ENCODE measurements around the gene FGF14.

FGF14 gene

DNA sequence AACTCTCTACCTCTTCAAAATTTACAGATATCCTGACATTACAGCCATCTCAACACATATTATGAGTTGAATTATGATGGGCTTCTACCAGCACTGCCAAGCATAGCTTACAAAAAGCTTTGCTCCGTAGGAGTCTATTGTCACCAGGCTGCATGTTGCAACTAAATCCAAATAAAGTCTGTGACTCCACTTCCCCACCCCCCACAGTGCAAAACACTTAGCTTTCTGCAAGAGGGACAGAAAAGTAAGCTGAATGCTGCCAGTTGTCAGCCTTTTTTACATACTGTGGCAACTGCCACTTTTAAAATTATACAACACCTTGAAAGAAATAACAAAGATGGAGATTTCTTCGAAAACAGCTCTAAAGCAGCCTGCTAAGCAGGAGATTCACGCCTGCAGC lies 189.1 kb downstream of the FGF14 start:
- no peak overlapping the region for H2AK5ac ChIP-seq (ENCODE audit: low read length)
- H4K12ac ChIP-seq (ENCODE audit: low read depth, low read length), result no peak overlapping the region
- no peak overlapping the region for H3K18ac ChIP-seq (ENCODE audit: low read length)
- no peak for DNase-seq
- H3K14ac ChIP-seq (ENCODE audit: low read length), result no peak overlapping the region
- H3K27me3 ChIP-seq (ENCODE audit: insufficient read depth, low read length), result no peaks in the 10 kb centered on the region
- no CpG with 5 or more reads among the region's 3 CpGs for WGBS (ENCODE audit: extremely low coverage, insufficient coverage, insufficient read length)
- no peaks in the 10 kb centered on the region for H3K79me1 ChIP-seq (ENCODE audit: low read length)
- no peak overlapping the region for H3K4me3 ChIP-seq (ENCODE audit: low read depth, low read length)
- no peaks in the 10 kb centered on the region for H3K4me1 ChIP-seq (ENCODE audit: control insufficient read depth in 1 of 2, insufficient read depth in 2 of 2, low read length in 2 of 2)
- no peak overlapping the region for H3K4ac ChIP-seq (ENCODE audit: low read depth, low read length)
- H3K9ac ChIP-seq (ENCODE audit: low read length), result no peak overlapping the region
- no peak overlapping the region for H2AFZ ChIP-seq (ENCODE audit: insufficient read depth, low read length, poor library complexity)
- no peak overlapping the region for H4K91ac ChIP-seq (ENCODE audit: low read depth, low read length)
- no peak overlapping the region for H3K4me2 ChIP-seq (ENCODE audit: low read length)
- no peak overlapping the region for H4K8ac ChIP-seq (ENCODE audit: low read depth, low read length)
- H3K27ac ChIP-seq (ENCODE audit: low read depth, low read length), result no peak overlapping the region
- no peak overlapping the region for H2BK12ac ChIP-seq (ENCODE audit: low read length)
- no peaks in the 10 kb centered on the region for H3K36me3 ChIP-seq (ENCODE audit: control insufficient read depth in 1 of 2, insufficient read depth in 2 of 2, low read length in 2 of 2)
- H3K79me2 ChIP-seq (ENCODE audit: control insufficient read depth, insufficient read depth, low read length, poor library complexity), result no peaks in the 10 kb centered on the region
- H2BK5ac ChIP-seq (ENCODE audit: low read depth, low read length, poor library complexity), result no peak overlapping the region
- no peaks in the 10 kb centered on the region for H3K9me3 ChIP-seq (ENCODE audit: insufficient read depth, low read depth, low read length)
- no peak overlapping the region for H3K23ac ChIP-seq (ENCODE audit: low read length)
- H2BK120ac ChIP-seq (ENCODE audit: insufficient read depth, low read length, poor library complexity), result no peak overlapping the region

GRCh38 chr13:102208347-102208746 lies 193.5 kb downstream of the FGF14 start:
- H3K9me3 ChIP-seq (ENCODE audit: insufficient read depth, low read depth, low read length), result no peaks in the 10 kb centered on the region
- no peak overlapping the region for H3K27ac ChIP-seq (ENCODE audit: low read depth, low read length)
- no peak overlapping the region for H3K14ac ChIP-seq (ENCODE audit: low read length)
- no peak overlapping the region for H3K18ac ChIP-seq (ENCODE audit: low read length)
- H3K27me3 ChIP-seq (ENCODE audit: insufficient read depth, low read length), result no peaks in the 10 kb centered on the region
- no peak overlapping the region for H2BK120ac ChIP-seq (ENCODE audit: insufficient read depth, low read length, poor library complexity)
- no peaks in the 10 kb centered on the region for H3K36me3 ChIP-seq (ENCODE audit: control insufficient read depth in 1 of 2, insufficient read depth in 2 of 2, low read length in 2 of 2)
- H3K23ac ChIP-seq (ENCODE audit: low read length), result no peak overlapping the region
- no peak overlapping the region for H3K4me3 ChIP-seq (ENCODE audit: low read depth, low read length)
- H4K12ac ChIP-seq (ENCODE audit: low read depth, low read length), result no peak overlapping the region
- no peaks in the 10 kb centered on the region for H3K79me2 ChIP-seq (ENCODE audit: control insufficient read depth, insufficient read depth, low read length, poor library complexity)
- no peaks in the 10 kb centered on the region for H3K79me1 ChIP-seq (ENCODE audit: low read length)
- H2AFZ ChIP-seq (ENCODE audit: insufficient read depth, low read length, poor library complexity), result no peak overlapping the region
- no peak overlapping the region for H3K9ac ChIP-seq (ENCODE audit: low read length)
- no peak overlapping the region for H2BK5ac ChIP-seq (ENCODE audit: low read depth, low read length, poor library complexity)
- H4K91ac ChIP-seq (ENCODE audit: low read depth, low read length), result no peak overlapping the region
- no peak overlapping the region for H4K8ac ChIP-seq (ENCODE audit: low read depth, low read length)
- H3K4ac ChIP-seq (ENCODE audit: low read depth, low read length), result no peak overlapping the region
- H3K4me2 ChIP-seq (ENCODE audit: low read length), result no peak overlapping the region
- DNase-seq, result no peak
- H2BK12ac ChIP-seq (ENCODE audit: low read length), result no peak overlapping the region
- H2AK5ac ChIP-seq (ENCODE audit: low read length), result no peak overlapping the region
- H3K4me1 ChIP-seq (ENCODE audit: control insufficient read depth in 1 of 2, insufficient read depth in 2 of 2, low read length in 2 of 2), result no peaks in the 10 kb centered on the region

DNA sequence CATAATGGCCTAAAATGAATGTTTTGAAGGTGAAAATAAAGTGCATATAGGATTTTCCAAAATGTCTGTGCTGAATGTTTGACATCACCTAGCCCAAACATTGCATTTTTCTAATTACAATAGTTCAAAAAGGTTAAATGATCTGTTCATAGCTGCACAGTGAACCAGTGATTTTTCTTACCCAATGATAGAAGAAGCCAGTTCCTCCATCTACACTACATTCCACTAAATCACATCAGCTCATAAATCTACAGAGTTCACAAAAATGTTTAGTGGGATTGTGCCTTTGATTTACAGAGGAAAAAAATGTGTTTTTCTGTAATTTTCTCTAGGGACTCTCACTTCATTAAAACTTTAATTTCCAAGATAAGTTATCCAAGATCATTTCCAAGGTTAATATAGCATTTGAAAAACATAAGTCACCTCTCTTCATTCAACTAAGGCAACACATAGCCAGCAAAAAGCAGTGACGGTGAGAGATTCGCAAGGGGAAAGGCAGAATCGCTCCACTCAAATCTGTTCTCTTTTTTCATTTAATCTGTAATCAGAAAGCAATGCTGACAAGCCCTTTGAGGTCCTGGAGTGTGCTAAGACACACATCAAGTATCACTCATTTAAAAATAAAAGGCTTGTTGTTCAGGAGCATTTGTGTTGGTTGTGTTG lies 194.0 kb downstream of the FGF14 start:
- no CpG with 5 or more reads among the region's 3 CpGs for WGBS (ENCODE audit: extremely low coverage, insufficient coverage, insufficient read length)
- Histone ChIP-seq H3K79me1 (ENCODE audit: low read length) (no peaks in the 10 kb centered on the region), H3K79me2 (ENCODE audit: control insufficient read depth, insufficient read depth, low read length, poor library complexity) (no peaks in the 10 kb centered on the region), H3K18ac (ENCODE audit: low read length) (no peak overlapping the region), H3K27ac (ENCODE audit: low read depth, low read length) (no peak overlapping the region), H2BK5ac (ENCODE audit: low read depth, low read length, poor library complexity) (no peak overlapping the region), H3K4ac (ENCODE audit: low read depth, low read length) (no peak overlapping the region), H2BK12ac (ENCODE audit: low read length) (no peak overlapping the region), H2BK120ac (ENCODE audit: insufficient read depth, low read length, poor library complexity) (no peak overlapping the region), H3K4me3 (ENCODE audit: low read depth, low read length) (no peak overlapping the region), H4K12ac (ENCODE audit: low read depth, low read length) (no peak overlapping the region), H2AK5ac (ENCODE audit: low read length) (no peak overlapping the region), H3K9ac (ENCODE audit: low read length) (no peak overlapping the region), H4K8ac (ENCODE audit: low read depth, low read length) (no peak overlapping the region), H3K14ac (ENCODE audit: low read length) (no peak overlapping the region), H4K91ac (ENCODE audit: low read depth, low read length) (no peak overlapping the region), H3K4me2 (ENCODE audit: low read length) (no peak overlapping the region), H3K36me3 (ENCODE audit: control insufficient read depth in 1 of 2, insufficient read depth in 2 of 2, low read length in 2 of 2) (no peaks in the 10 kb centered on the region), H3K23ac (ENCODE audit: low read length) (no peak overlapping the region), H2AFZ (ENCODE audit: insufficient read depth, low read length, poor library complexity) (no peak overlapping the region), H3K4me1 (ENCODE audit: control insufficient read depth in 1 of 2, insufficient read depth in 2 of 2, low read length in 2 of 2) (no peaks in the 10 kb centered on the region), H3K27me3 (ENCODE audit: insufficient read depth, low read length) (no peaks in the 10 kb centered on the region), H3K9me3 (ENCODE audit: insufficient read depth, low read depth, low read length) (no peaks in the 10 kb centered on the region)
- DNase-seq, result no peak

DNA sequence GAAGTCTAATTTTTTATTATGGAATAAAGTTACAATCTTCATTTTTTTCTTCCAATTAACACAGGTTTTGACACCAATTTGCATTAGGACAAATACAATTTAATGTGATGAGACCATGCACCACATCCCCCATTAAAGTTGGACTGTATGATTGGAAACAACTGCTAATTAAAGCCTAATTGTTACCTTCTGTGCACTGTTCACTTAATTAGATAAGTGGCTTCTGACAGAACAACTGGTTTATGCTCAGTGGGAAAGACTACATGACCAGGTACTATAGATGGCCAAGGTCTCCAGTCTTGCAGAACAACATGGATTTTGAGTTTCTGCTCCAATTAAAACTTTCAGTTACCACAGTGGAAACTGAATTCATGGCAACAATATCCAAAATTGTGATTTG lies 198.1 kb downstream of the FGF14 start:
- no peak overlapping the region for H3K18ac ChIP-seq (ENCODE audit: low read length)
- H2BK120ac ChIP-seq (ENCODE audit: insufficient read depth, low read length, poor library complexity), result no peak overlapping the region
- no peak overlapping the region for H3K27ac ChIP-seq (ENCODE audit: low read depth, low read length)
- H3K23ac ChIP-seq (ENCODE audit: low read length), result no peak overlapping the region
- no peak overlapping the region for H3K4me3 ChIP-seq (ENCODE audit: low read depth, low read length)
- H4K91ac ChIP-seq (ENCODE audit: low read depth, low read length), result no peak overlapping the region
- H4K12ac ChIP-seq (ENCODE audit: low read depth, low read length), result no peak overlapping the region
- H2AK5ac ChIP-seq (ENCODE audit: low read length), result no peak overlapping the region
- H4K8ac ChIP-seq (ENCODE audit: low read depth, low read length), result no peak overlapping the region
- no peaks in the 10 kb centered on the region for H3K79me2 ChIP-seq (ENCODE audit: control insufficient read depth, insufficient read depth, low read length, poor library complexity)
- no peak overlapping the region for H3K9ac ChIP-seq (ENCODE audit: low read length)
- H2AFZ ChIP-seq (ENCODE audit: insufficient read depth, low read length, poor library complexity), result no peak overlapping the region
- H3K36me3 ChIP-seq (ENCODE audit: control insufficient read depth in 1 of 2, insufficient read depth in 2 of 2, low read length in 2 of 2), result no peaks in the 10 kb centered on the region
- H3K4me1 ChIP-seq (ENCODE audit: control insufficient read depth in 1 of 2, insufficient read depth in 2 of 2, low read length in 2 of 2), result no peaks in the 10 kb centered on the region
- no peak overlapping the region for H3K4ac ChIP-seq (ENCODE audit: low read depth, low read length)
- DNase-seq, result no peak
- H3K79me1 ChIP-seq (ENCODE audit: low read length), result no peaks in the 10 kb centered on the region
- no peak overlapping the region for H3K4me2 ChIP-seq (ENCODE audit: low read length)
- H3K27me3 ChIP-seq (ENCODE audit: insufficient read depth, low read length), result no peaks in the 10 kb centered on the region
- no peak overlapping the region for H2BK12ac ChIP-seq (ENCODE audit: low read length)
- H3K9me3 ChIP-seq (ENCODE audit: insufficient read depth, low read depth, low read length), result no peaks in the 10 kb centered on the region
- no peak overlapping the region for H3K14ac ChIP-seq (ENCODE audit: low read length)
- no peak overlapping the region for H2BK5ac ChIP-seq (ENCODE audit: low read depth, low read length, poor library complexity)
